NCI-H748 (cell line): ENCODE data around the gene TM4SF4.

Experiments
- DNase-seq: peaks from one replicate; lab custom pipeline; 2025; ENCODE audit not compliant: unreplicated experiment; lab: John Stamatoyannopoulos, UW

The TM4SF4 gene

DNA sequence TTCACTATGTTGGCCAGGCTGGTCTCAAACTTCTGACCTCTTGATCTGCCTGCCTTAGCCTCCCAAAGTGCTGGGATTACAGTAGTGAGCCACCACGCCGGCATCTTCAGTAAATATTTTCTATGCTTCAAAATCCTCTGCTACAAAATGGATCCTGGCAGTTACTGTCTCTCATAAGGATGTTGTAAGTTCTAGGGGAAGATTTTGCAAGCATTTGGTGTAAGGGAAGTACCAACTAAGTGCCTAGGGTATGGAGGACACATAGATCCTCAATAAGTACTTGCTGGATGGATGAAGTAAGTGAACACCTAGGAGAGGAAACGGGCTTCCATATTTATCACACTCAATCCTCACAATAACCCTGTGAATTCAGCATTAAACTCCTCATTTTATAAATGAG lies 6.6 kb downstream of the TM4SF4 start:
- no peak for DNase-seq

DNA sequence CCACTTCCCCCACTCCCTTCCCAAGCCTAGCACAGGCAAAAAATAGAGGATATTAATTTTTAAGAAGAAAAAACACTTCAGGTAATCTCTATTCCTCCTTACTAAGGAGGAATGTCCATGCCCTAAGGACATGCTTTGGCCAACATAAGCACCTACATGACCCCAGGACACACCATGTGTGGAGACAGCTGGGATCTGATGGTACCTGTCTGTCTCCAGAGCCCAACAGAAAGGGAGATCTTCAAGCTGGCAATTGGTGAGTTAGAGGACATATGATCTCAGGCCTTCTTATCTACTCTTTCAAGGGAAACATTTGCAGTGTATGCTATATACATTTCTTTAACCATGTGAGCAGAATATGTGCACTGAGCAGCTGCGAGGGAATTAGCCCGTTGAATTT lies 7.0 kb downstream of the TM4SF4 start:
- no peak for DNase-seq

DNA sequence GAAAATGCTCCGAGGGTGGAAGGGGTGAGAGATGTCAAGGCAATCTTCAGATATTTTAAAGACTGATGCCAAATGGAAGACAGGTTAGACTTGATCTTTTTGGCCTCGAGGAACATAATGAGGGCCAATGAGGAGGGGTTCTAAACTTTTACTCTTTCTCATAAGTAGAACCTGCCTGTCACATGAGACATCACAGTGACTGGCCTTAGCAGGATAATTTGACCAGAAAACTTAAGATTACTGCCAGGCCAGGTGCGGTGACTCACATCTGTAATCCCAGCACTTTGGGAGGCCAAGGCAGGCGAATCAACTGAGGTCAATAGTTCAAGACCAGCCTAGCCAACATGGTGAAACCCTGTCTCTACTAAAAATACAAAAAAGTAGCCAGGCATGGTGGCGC lies 12.2 kb downstream of the TM4SF4 start:
- DNase-seq: no peak

DNA sequence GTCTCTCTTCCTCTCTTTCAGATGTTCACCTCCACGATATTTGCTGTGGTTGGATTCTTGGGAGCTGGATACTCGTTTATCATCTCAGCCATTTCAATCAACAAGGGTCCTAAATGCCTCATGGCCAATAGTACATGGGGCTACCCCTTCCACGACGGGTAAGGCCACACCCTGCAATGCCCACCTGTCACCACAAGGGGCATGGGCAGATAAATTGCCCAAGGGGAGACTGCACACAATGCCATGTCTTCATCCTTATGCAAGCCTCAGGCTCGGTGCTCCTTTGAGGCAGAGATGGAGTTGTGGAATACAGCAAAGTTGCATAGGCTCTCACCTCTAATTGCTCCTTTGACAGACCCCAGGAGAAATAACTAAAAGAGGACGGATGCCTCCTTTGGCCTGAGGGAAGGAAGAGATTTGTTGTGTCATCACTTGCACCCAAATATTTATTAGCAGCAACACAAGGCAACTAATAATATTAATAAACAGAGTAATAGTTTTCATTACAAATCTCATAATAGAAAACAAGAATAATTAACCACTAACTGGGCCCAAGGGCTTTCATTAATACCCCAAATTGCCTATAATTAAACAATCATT lies 13.2 kb downstream of the TM4SF4 start:
- peak; percentile 15 for DNase-seq

DNA sequence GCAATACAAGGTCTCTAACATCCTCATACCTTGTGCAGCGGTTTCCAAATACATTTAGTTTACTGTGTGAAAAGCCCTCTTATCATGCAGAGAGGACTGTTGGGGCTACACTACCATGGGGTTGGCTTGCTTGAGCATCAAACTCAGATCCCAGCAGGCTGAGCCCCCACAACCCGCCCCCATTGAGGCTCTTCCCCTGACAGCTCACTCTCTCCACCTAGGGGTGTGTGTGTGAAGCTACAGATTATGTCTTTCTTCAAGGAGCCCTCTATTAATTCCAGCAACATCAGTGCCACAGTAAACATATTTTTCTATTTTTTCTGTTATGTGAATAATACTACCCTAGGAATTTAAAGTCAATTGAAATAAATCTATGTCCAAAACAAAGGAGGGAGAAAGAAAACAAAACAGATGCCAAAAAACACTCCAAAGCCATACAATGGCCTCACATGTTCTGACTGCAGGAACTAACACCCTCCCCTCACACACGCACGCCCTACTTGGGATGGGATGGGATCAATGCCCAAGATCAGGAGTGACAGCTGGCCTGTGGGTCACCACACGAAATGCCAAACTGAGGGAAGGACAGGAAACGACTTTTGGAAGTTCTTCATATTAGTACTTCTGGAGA lies 14.7 kb downstream of the TM4SF4 start:
- peak; percentile 10 for DNase-seq

DNA sequence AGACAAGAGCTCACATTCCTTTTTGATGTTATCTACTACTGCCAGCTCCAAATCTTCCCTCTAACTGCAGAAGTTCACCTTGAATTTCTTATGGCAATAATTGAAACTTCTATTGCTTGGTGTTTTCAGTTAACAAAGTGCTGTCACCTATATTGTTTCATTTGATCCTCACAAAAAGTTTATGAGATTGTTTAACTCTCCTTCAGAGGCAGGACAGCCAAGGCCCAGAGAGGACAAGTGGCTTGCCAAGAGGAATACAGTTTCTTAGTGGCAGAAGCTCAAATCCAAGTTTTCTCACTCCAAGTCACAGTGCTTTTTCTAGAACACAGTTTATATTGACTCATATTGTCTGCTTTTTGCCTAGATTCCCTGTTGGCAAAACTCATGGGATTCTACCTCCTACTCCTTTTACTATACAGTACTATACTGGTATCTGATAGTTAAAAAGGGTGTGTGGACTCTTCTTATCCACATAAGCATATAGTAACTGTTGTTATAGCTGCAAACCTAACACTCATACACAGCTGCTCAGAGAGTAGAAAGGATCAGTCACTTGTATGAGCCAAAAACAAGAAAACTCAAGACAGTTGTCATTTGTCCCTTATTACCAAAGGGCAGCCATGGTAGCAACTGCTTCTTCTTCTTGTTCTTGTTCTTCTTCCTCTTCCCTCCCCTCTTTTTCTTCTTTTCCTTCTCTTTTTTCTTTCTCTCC lies 15.9 kb downstream of the TM4SF4 start:
- no peak for DNase-seq

DNA sequence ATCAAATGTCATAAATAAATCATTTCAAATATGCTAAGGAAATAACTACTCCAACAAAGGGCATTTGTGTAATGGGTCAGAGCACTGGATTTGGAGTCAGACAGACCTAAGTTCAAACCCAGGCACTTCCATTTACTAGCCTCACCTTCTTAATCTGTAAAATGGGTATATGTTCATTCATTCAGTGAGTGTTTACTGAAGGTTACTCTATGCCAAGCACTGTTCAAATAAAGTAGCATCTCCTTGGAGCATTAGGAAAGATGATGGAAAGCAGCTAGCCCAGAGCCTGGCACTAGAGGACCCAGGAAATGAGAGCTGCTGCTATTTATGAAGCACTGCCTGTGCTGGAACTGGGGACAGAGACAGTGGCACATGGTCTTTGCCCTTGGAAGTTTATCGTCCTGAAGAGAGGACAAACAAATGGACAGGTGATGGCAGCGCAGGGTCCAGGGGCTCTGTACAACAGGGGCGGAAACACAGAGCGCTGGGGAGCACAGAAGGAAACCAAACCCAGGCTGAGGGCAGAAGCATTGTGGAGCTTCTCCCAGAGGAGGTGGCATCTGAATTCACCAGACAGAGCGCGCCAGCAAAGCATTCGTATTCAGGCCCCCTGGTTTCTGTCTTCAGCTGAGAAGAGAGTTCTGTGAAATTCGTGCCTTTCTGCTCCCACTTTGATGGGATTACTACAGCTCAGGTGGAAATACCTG lies 19.0 kb downstream of the TM4SF4 start:
- no peak for DNase-seq

DNA sequence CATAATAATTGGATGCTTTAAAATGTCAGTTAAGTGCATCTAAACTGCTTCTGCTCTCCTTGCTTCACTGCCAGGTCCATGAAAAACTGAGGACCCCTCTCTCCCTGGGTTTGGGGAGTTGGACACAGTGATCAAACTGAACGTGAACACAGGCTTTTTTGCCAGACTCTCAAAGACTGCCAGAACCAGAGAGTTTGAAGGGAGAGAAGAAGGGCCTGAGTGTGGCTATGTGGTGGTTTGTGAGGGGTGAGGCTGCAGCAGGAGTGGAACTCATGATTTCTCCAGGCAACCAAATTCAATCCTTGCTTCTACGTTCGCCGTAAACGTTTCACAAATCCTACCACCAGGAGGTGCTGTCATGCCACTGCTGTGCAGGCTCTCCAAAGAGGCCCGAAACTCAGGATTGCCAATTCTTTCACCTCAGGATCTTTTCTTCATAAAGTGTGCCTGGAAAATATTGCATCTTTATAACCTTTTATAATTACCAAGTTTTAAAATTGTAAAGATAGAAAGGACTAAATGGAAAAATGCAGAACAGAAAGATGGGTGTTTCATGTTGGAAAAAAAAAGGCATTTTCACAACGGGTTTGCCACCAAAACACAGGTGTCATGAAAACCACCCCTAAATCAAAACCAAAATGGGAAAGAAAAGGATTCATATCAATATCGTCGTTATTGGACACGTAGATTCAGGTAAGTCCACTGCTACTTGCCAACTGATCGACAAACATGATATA lies 19.7 kb downstream of the TM4SF4 start:
- DNase-seq: peak; percentile 12

DNA sequence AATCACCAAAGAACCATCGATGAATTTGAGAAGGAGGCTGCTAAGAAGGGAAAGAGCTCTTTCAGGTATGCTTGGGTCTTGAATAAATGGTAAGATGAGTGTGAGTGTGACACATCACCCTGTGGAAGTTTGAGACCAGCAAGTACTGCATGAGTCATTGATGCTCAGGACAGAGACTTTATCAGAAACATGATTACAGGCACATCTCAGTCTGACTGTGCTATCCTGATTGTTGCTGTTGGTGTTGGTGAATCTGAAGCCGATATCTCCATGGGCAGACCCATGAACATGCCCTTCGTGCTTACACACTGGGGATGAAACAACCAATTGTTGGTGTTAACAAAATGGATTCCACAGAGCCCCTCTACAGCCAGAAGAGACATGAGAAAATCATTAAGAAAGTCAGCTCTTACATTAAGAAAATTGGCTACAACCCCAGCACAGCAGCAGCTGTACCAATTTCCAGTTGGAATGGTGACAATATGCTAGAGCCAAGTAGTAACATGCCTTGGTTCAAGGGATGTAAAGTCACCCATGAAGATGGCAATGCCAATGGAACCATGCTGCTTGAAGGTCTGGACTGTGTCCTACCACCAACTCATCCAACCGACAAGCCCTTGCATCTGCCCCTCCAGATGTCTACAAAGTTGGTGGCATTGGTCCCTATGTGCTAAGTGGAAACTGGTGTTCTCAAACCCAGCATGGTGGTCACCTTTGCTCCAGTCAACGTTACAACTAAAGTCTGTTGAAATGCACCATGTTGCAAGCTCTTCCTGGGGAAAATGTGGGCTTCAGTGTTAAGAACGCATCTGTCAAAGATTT lies 20.5 kb downstream of the TM4SF4 start:
- DNase-seq: no peak

DNA sequence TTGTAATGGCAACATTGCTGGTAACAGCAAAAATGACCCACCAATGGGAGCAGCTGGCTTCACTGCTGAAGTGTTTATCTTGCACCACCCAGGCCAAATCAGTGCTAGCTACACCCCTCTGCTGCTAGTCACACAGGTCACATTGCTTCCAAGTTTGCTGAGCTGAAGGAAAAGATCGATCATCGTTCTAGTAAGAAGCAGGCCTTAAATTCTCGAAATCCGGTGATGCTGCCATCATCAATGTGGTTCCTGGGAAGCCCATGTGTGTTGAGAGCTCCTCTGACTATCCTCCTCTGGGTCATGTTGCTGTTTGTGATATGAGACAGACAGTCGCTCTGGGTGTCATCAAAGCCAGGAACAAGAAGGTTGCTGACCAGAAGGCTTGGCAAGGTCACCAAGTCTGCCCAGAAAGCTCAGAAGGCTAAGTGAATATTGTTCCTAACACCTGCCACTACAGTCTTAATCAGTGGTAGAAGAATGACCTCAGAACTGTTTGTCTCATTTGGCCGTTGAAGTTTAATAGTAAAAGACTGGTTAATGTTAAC lies 21.2 kb downstream of the TM4SF4 start:
- no peak for DNase-seq

DNA sequence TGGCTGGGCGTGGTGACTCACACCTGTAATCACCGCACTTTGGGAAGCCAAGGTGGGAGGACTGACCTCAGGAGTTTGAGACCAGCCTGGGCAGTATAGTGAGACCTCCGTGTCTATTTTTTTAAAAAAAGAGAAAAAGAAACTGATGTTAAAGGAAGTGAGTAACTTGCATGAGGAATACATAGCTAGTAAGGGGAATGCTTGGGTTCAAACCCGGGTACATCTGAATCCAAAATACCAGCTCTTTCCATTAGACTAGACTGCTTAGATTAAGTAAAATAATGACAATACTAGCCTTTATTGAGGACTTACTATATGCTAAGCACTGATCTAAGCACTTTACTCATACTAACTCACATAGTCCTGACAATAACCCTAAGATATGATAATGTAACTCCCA lies 22.4 kb downstream of the TM4SF4 start:
- no peak for DNase-seq

DNA sequence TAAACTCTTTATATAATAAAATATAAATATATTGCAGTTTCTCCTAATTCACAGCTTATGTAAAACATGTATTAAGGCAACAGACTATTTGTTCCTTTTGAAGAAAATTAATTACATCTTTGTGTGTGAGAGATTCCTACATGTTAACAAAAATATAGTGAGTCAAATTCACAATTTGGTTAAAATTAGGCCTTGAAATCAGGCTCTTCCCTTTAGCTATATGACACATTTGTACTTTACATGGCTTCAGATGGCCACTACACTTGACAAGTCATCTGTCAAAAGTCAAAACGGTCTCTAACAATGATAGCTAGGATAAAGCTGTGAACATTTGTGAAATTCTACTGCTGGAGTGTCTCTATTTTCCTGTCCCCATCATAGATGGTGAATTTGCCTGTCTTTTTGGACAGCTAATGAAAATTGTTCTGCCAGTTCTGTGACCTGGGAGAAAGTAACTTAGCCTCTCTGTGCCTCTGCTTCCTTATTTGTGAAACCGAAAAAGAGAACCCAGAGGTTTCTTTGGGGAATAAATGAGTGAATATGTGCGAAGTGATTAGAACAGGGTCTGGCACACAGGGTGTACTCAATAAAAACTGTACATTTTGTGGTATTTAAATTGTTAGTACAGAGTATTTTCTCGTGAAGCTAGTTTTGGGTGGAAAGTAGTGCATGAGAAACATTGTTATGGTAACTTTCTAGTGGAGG lies 23.6 kb downstream of the TM4SF4 start:
- DNase-seq: no peak

DNA sequence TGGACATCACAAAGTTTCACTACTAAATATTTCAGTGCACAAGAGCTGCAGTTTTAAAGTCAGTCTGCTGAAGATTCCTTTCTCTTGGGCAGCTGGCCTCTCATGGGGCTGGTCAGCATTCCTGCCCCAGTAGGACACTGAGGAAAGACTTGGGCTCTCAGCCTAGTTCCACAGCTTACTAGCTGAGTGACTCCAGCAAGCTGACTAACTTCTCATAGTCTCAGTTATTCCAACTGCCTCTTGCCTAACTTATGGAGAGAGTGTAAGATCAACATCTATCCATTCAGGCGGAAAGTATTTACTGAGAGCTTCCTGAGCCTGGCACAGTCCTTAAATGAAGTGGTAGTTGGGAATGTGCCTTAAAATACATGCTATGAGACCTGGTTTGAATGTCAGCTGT lies 27.0 kb downstream of the TM4SF4 start:
- no peak for DNase-seq

DNA sequence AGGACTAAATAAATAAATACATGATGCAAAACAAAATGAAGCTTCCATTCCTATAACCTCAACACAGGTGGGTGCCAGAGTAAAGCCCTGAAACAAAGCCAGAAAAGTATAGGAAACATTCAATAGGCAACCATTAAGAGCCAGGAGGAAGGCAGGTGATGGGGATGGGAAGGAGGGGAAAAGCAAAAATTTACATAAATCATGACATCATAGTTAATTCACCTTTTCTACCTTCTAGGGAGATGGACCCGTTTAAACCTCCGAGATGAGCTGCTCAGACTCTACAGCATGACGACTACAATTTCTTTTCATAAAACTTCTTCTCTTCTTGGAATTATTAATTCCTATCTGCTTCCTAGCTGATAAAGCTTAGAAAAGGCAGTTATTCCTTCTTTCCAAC lies 27.9 kb downstream of the TM4SF4 start:
- no peak for DNase-seq

DNA sequence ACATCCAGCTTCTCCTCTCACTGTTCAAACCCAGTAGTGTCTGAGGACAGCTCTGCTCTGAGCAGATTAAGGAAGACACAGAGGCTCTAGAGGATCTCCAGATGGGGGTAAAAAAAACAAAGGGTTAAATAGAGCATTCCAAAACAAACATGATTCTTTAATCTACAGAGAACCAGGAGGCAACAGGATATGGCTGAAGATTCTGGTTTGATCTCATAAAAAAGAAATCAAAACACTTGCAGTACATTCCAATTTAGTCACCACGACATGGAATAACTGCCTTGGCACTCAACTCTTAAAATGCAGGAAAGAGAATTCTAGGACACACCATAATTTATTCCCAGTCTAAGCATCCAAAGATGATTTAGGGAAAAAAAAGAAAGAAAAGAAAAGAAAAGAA lies 32.0 kb downstream of the TM4SF4 start:
- no peak for DNase-seq

DNA sequence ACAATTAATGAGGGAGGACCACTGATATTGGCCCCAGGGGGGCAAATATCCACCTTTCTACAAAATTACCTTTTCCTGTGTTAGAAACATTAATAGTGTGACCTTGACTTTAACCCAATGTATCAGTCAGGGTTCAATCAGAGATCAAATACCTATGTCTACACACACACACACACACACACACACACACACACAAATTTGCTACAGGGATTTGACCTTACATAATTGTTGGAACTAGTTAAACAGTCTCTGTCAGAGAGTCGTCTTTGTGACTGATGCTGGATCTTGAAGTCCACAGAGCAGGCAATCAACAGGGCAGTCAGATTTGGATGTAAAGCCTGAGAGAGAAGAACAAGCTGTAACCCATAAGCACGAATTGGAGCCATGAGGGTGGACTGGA lies 32.5 kb downstream of the TM4SF4 start:
- DNase-seq: no peak

DNA sequence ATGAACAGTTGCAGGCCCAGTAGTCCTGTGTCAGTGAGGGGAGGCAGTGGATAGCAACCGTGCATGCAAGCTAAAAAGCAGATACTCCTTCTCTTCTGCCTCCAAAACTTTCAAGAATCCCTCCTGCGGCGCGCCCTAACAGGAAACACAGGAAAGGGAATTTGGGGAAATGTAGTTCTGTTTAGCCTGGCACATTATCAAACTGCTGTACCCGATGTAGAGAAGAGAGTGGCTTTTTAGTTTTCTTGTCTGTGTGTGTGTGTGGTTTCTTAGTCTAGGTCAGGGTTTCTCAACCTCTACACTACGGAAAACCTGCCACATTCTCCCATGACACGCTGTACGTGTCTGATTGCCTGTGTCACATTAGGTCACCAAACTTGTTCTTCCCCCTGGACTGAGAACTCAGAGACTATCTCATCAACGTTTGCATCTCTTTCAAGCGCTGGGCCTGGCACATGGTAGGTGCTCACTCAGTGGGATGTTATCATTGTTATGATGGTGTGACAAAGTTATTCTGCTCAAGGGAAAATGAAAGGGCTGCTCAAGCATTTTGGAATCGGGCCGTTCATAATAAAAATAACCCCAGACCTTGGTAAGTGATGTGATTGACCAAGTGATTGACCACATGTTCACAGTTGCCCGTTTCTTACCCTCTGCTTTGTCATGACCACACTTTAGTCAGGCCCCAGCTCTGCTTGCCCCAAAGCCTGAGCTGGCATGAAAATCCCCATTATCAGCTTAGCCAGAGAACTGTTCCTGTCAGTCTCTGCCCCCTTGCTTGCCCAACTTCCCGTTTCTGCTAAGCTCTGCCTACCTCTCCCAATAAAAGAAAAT lies 33.2 kb downstream of the TM4SF4 start:
- DNase-seq: no peak

DNA sequence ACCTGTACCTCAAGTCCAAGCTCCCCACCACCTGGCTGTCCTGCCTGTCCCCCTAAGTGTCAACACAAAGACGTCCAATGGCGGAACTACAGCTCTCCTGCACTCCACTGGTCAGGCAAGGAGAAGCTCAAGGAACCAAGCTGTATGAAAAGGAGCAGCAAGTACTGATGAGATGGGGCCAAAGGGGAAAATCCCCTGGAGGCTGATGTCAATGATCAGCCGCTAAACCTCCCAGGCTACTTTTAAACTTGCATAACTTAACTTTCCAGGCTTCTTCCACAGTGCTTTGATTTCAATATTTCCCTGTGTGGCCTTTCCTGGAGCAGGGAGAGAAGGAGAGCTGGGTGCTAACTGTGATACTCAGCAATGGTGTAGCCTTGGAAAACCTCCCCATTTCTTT lies 35.0 kb downstream of the TM4SF4 start:
- DNase-seq: no peak

DNA sequence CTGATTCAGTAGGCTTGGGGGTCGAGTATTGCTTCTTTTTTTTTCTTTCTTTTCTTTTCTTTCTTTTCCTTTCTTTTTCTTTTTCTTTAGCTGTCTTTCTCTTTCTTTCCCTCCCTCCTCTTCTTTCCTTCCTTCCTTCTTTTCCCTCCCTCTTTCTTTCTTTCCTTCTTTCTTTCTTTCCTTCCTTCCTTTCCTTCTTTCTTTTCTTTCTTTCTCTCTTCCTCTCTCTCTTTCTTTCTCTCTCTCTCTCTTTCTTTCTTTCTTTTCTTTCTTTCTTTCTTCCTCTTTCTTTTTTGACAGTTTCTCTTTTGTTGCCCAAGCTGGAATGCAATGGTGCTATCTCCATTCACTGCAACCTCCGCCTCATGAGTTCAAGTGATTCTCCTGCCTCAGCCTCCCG lies 36.0 kb downstream of the TM4SF4 start:
- no peak for DNase-seq
